WTC11 (cell line): Measurements from ENCODE around the gene STX17. TPM values are rescaled to one million over a fixed set of nuclear protein-coding genes. Genes with fewer than 3 reads are reported as not detected.

ENCODE experiments used
- ATAC-seq: fragments of 200-7000 bp; cut with Tn5 transposase; 2 replicates; pipeline ENCODE4 v1.10.0; 2021; ENCODE audit warnings: mild to moderate bottlenecking, moderate library complexity
- CTCF ChIA-PET: fragments of 300-600 bp; sonication (Branson Sonifier 250); formaldehyde crosslinking; loops from one replicate; lab custom pipeline; 2021; ENCODE audit warnings: antibody characterized with exemption; lab: Charles Lee
- POLR2A ChIA-PET: fragments of 350-600 bp; sonication (Branson Sonifier 250); formaldehyde crosslinking; loops from one replicate; lab custom pipeline; 2021; ENCODE audit warnings: antibody characterized with exemption; lab: Charles Lee
- DNase-seq: peaks from one replicate; pipeline ENCODE4 v3.0.0; 2021; ENCODE audit warnings: low spot score
- H3K27ac Mint-ChIP-seq: 2 replicates; pipeline ENCODE4 v1.8.0; 2021; ENCODE audit warnings: mixed read lengths
- H3K27me3 Mint-ChIP-seq: 2 replicates; pipeline ENCODE4 v1.8.0; 2021; ENCODE audit warnings: low read depth, mild to moderate bottlenecking, moderate library complexity, mixed read lengths
- H3K36me3 Mint-ChIP-seq: 2 replicates; pipeline ENCODE4 v1.8.0; 2021; ENCODE audit warnings: mixed read lengths
- H3K4me1 Mint-ChIP-seq: 2 replicates; pipeline ENCODE4 v1.8.0; 2022; ENCODE audit warnings: mixed read lengths
- H3K4me3 Mint-ChIP-seq: 2 replicates; pipeline ENCODE4 v1.8.0; 2021; ENCODE audit warnings: mild to moderate bottlenecking, moderate library complexity, mixed read lengths
- H3K9me3 Mint-ChIP-seq: 2 replicates; pipeline ENCODE4 v1.8.0; 2021; ENCODE audit warnings: mixed read lengths
- ARID4B ChIP-seq: sonication (generic); formaldehyde crosslinking; IDR thresholded peaks from 2 replicates; pipeline ENCODE4 v1.8.0; 2023; ENCODE audit warnings: missing genetic modification reagents, mild to moderate bottlenecking, borderline replicate concordance
- CREM ChIP-seq: sonication (generic); formaldehyde crosslinking; IDR thresholded peaks from 2 replicates; pipeline ENCODE4 v1.8.1; 2022; ENCODE audit warnings: mild to moderate bottlenecking, missing genetic modification reagents, moderate library complexity
- E2F1 ChIP-seq: sonication (generic); formaldehyde crosslinking; IDR thresholded peaks from 2 replicates; pipeline ENCODE4 v1.8.0; 2022; ENCODE audit warnings: mild to moderate bottlenecking, missing genetic modification reagents
- ETV6 ChIP-seq: sonication (generic); formaldehyde crosslinking; IDR thresholded peaks from 2 replicates; pipeline ENCODE4 v1.8.1; 2022; ENCODE audit warnings: mild to moderate bottlenecking, missing genetic modification reagents
- GTF2I ChIP-seq: fragments of 250-450 bp; sonication (Bioruptor Pico); conservative IDR thresholded peaks from 2 replicates; pipeline ENCODE4 v1.4.0; 2021; ENCODE audit warnings: mild to moderate bottlenecking
- MXD4 ChIP-seq: fragments of 250-450 bp; sonication (Bioruptor Pico); IDR thresholded peaks from 2 replicates; pipeline ENCODE4 v1.8.0; 2021; ENCODE audit warnings: mild to moderate bottlenecking, moderate library complexity, borderline replicate concordance
- SMAD4 ChIP-seq: sonication (generic); formaldehyde crosslinking; IDR thresholded peaks from 2 replicates; pipeline ENCODE4 v1.8.0; 2022; ENCODE audit warnings: mild to moderate bottlenecking, missing genetic modification reagents
- SOX15 ChIP-seq: fragments of 250-450 bp; sonication (Bioruptor Pico); IDR thresholded peaks from 2 replicates; pipeline ENCODE4 v1.9.0; 2021; ENCODE audit warnings: mild to moderate bottlenecking
- TCF7 ChIP-seq: sonication (generic); formaldehyde crosslinking; IDR thresholded peaks from 2 replicates; pipeline ENCODE4 v1.8.0; 2022; ENCODE audit warnings: mild to moderate bottlenecking, low read depth, missing genetic modification reagents, moderate library complexity
- TEAD1 ChIP-seq: sonication (generic); formaldehyde crosslinking; IDR thresholded peaks from 2 replicates; pipeline ENCODE4 v1.8.0; 2022; ENCODE audit warnings: mild to moderate bottlenecking, missing genetic modification reagents
- total RNA-seq: library from RNA; stranded (reverse); gene quantifications from 3 replicates; pipeline ENCODE4 v1.2.3, GENCODE V29; 2021
- TF ChIP-seq, protein P1 (sequence below): sonication (generic); formaldehyde crosslinking; conservative IDR thresholded peaks from 2 replicates; pipeline ENCODE4 v1.8.1; 2023; ENCODE audit warnings: mild to moderate bottlenecking, low read depth, missing genetic modification reagents, moderate library complexity
- TF ChIP-seq, protein P2 (sequence below): sonication (generic); formaldehyde crosslinking; IDR thresholded peaks from 2 replicates; pipeline ENCODE4 v1.8.1; 2023; ENCODE audit warnings: mild to moderate bottlenecking, missing genetic modification reagents
- TF ChIP-seq, protein P3 (sequence below): sonication (generic); formaldehyde crosslinking; IDR thresholded peaks from 2 replicates; pipeline ENCODE4 v1.8.1; 2022; ENCODE audit warnings: mild to moderate bottlenecking, missing genetic modification reagents, moderate library complexity, borderline replicate concordance
- TF ChIP-seq, protein P4 (sequence below): sonication (generic); formaldehyde crosslinking; IDR thresholded peaks from 2 replicates; pipeline ENCODE4 v1.8.1; 2022; ENCODE audit warnings: low read depth, missing genetic modification reagents, borderline replicate concordance
- TF ChIP-seq, protein P5 (sequence below): sonication (generic); formaldehyde crosslinking; IDR thresholded peaks from 2 replicates; pipeline ENCODE4 v1.8.1; 2023; ENCODE audit warnings: mild to moderate bottlenecking, missing genetic modification reagents, borderline replicate concordance

The STX17 gene
- total RNA-seq, 1 experiment from 2014 or later = 22.1 TPM

GRCh38 chr9:99860266-99860665, 46.2 kb upstream of the STX17 start:
- H3K4me3 Mint-ChIP-seq = no peak overlapping the region
- H3K4me1 Mint-ChIP-seq = peaks cover 15% of the 10 kb centered on the region
- POLR2A ChIA-PET = no interaction called here
- no peak for ATAC-seq
- CTCF ChIA-PET = interaction anchor here (0.6 to 1.2 kb wide), 2 partner anchors 59 to 363 kb away, joined by 3 read pairs; no protein-coding TSS in a partner anchor
- H3K36me3 Mint-ChIP-seq = no peaks in the 10 kb centered on the region
- H3K27me3 Mint-ChIP-seq = no peaks in the 10 kb centered on the region
- no peak overlapping the region for H3K27ac Mint-ChIP-seq
- TF ChIP-seq SOX15 (CRISPR knock-in tag) (no peak), ARID4B (no peak), TEAD1 (no peak), SMAD4 (CRISPR knock-in tag) (no peak), GTF2I (no peak), ETV6 (CRISPR knock-in tag) (no peak), CREM (CRISPR knock-in tag) (no peak), E2F1 (CRISPR knock-in tag) (no peak)
- TF ChIP-seq, protein P1, sequence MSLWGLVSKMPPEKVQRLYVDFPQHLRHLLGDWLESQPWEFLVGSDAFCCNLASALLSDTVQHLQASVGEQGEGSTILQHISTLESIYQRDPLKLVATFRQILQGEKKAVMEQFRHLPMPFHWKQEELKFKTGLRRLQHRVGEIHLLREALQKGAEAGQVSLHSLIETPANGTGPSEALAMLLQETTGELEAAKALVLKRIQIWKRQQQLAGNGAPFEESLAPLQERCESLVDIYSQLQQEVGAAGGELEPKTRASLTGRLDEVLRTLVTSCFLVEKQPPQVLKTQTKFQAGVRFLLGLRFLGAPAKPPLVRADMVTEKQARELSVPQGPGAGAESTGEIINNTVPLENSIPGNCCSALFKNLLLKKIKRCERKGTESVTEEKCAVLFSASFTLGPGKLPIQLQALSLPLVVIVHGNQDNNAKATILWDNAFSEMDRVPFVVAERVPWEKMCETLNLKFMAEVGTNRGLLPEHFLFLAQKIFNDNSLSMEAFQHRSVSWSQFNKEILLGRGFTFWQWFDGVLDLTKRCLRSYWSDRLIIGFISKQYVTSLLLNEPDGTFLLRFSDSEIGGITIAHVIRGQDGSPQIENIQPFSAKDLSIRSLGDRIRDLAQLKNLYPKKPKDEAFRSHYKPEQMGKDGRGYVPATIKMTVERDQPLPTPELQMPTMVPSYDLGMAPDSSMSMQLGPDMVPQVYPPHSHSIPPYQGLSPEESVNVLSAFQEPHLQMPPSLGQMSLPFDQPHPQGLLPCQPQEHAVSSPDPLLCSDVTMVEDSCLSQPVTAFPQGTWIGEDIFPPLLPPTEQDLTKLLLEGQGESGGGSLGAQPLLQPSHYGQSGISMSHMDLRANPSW (CRISPR knock-in tag) = no peak
- TF ChIP-seq, protein P2, sequence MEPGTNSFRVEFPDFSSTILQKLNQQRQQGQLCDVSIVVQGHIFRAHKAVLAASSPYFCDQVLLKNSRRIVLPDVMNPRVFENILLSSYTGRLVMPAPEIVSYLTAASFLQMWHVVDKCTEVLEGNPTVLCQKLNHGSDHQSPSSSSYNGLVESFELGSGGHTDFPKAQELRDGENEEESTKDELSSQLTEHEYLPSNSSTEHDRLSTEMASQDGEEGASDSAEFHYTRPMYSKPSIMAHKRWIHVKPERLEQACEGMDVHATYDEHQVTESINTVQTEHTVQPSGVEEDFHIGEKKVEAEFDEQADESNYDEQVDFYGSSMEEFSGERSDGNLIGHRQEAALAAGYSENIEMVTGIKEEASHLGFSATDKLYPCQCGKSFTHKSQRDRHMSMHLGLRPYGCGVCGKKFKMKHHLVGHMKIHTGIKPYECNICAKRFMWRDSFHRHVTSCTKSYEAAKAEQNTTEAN (CRISPR knock-in tag) = no peak
- no peak for DNase-seq
- H3K9me3 Mint-ChIP-seq = no peaks in the 10 kb centered on the region

- Mint-ChIP-seq H3K4me1 (peaks cover 19% of the 10 kb centered on the region), H3K36me3 (no peaks in the 10 kb centered on the region), H3K4me3 (no peak overlapping the region), H3K9me3 (no peaks in the 10 kb centered on the region), H3K27ac (no peak overlapping the region), H3K27me3 (no peaks in the 10 kb centered on the region)
- CTCF ChIA-PET = interaction anchor here (0.8 to 2.2 kb wide), 2 partner anchors 39 to 147 kb away, joined by 3 to 5 read pairs; no protein-coding TSS in a partner anchor
- ATAC-seq = no peak
- no peak for DNase-seq
- POLR2A ChIA-PET = no interaction called here
- no peak for TF ChIP-seq TCF7 (CRISPR knock-in tag)
- TF ChIP-seq, protein P3, sequence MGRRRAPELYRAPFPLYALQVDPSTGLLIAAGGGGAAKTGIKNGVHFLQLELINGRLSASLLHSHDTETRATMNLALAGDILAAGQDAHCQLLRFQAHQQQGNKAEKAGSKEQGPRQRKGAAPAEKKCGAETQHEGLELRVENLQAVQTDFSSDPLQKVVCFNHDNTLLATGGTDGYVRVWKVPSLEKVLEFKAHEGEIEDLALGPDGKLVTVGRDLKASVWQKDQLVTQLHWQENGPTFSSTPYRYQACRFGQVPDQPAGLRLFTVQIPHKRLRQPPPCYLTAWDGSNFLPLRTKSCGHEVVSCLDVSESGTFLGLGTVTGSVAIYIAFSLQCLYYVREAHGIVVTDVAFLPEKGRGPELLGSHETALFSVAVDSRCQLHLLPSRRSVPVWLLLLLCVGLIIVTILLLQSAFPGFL = no peak
- TF ChIP-seq, protein P4, sequence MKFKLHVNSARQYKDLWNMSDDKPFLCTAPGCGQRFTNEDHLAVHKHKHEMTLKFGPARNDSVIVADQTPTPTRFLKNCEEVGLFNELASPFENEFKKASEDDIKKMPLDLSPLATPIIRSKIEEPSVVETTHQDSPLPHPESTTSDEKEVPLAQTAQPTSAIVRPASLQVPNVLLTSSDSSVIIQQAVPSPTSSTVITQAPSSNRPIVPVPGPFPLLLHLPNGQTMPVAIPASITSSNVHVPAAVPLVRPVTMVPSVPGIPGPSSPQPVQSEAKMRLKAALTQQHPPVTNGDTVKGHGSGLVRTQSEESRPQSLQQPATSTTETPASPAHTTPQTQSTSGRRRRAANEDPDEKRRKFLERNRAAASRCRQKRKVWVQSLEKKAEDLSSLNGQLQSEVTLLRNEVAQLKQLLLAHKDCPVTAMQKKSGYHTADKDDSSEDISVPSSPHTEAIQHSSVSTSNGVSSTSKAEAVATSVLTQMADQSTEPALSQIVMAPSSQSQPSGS (CRISPR knock-in tag) = no peak
- TF ChIP-seq, protein P5, sequence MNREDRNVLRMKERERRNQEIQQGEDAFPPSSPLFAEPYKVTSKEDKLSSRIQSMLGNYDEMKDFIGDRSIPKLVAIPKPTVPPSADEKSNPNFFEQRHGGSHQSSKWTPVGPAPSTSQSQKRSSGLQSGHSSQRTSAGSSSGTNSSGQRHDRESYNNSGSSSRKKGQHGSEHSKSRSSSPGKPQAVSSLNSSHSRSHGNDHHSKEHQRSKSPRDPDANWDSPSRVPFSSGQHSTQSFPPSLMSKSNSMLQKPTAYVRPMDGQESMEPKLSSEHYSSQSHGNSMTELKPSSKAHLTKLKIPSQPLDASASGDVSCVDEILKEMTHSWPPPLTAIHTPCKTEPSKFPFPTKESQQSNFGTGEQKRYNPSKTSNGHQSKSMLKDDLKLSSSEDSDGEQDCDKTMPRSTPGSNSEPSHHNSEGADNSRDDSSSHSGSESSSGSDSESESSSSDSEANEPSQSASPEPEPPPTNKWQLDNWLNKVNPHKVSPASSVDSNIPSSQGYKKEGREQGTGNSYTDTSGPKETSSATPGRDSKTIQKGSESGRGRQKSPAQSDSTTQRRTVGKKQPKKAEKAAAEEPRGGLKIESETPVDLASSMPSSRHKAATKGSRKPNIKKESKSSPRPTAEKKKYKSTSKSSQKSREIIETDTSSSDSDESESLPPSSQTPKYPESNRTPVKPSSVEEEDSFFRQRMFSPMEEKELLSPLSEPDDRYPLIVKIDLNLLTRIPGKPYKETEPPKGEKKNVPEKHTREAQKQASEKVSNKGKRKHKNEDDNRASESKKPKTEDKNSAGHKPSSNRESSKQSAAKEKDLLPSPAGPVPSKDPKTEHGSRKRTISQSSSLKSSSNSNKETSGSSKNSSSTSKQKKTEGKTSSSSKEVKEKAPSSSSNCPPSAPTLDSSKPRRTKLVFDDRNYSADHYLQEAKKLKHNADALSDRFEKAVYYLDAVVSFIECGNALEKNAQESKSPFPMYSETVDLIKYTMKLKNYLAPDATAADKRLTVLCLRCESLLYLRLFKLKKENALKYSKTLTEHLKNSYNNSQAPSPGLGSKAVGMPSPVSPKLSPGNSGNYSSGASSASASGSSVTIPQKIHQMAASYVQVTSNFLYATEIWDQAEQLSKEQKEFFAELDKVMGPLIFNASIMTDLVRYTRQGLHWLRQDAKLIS (CRISPR knock-in tag) = no peak
- TF ChIP-seq, protein P1 (CRISPR knock-in tag) = no peak
- TF ChIP-seq MXD4 (CRISPR knock-in tag) = no peak
Observed at GRCh38 chr9:99863955-99864354, 42.5 kb upstream of the STX17 start.
